Measurements from ENCODE around the gene NOXA1.
"Not testable (repeated sequence)": the region's sequence is repeated elsewhere in the genome, so short reads cannot be mapped to it uniquely, and the experiment has no call there.

The NOXA1 gene

DNA sequence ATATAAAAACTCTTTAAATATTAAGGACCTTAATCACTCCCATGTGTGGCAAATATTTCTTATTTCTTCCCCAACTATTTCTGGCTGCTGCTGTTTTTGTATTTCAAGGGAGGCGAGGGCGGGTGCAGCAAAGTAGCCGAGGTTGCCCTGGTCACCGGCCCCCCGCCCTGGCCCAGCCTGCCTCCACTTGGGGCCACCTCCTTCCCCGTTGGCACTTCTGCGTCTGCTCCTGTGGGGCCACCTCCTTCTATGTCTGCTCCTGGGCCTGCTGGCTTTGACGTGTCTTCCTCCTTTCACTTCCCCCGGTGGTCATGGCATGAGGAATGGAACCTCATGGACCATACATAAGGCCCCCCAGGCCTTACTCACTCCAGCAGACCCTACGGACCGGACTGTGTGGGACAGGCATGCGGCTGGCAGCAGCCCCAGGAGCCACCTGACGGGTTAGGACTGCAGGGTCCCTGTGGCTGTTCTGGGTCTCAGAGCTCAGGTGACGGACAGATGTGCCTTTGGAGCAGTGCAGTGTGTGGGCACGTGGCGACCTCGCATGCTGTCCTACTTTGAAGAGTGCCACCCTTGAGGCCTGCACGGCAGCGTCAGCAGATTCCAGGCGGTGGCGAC lies 23.8 kb downstream of the NOXA1 start:
- Mint-ChIP-seq H3K4me1 (peaks cover 18% of the 10 kb centered on the region), H3K4me3 (no peak overlapping the region), H3K36me3 (ENCODE audit: low read depth) (peaks cover 2% of the 10 kb centered on the region), H3K27ac (no peak overlapping the region), H3K27me3 (peaks cover 20% of the 10 kb centered on the region), H3K9me3 (no peaks in the 10 kb centered on the region)
- ATAC-seq (no peak), DNase-seq (no peak)

DNA sequence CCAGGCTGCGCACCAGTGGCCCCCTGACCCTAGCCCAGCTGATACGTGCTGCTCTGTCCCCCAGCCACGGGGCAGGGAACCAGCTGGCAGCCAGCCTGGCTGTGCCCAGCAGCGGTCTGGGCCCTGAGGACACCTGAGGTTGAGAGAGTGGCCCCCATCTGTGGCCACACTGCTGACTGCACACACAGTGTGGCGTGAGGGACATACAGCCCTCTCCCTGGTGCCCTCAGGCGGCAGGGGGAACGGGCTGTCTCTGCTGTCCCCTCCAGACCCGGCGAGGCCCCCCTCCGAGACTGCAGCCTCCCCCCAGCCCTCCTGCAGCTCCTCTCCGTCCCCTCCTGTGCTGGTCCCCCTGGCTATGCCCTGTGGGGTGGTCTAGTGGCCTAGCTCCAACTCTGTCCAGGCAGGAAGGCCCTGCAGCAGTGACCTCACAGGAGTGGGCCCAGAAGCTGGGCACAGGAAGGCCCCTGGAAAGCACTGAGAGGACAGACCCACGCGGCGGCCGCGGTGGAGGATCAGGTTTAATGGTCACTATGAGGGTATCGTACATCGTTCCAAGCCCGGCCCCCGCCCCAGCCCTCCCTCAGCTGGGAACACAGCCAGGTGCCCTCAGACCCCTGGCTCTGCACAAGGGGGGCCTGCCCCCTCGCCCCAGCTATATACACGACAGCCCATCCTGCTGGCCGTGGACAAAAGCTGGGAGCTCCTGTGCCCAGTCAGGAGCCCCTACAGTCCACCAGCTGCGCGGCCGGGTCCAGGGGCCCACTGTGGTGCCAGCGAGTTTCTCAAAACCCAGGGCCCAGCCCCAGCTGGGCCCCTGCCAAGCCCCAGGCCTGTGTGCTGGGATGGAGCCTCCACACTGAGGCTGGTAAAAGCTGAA lies 24.8 kb downstream of the NOXA1 start:
- DNase-seq: no peak
- H3K4me1 Mint-ChIP-seq: peaks cover 23% of the 10 kb centered on the region
- H3K36me3 Mint-ChIP-seq (ENCODE audit: low read depth): peaks cover 7% of the 10 kb centered on the region
- H3K4me3 Mint-ChIP-seq: no peak overlapping the region
- no peaks in the 10 kb centered on the region for H3K9me3 Mint-ChIP-seq
- H3K27ac Mint-ChIP-seq: no peak overlapping the region
- no peak for ATAC-seq
- H3K27me3 Mint-ChIP-seq: peaks cover 11% of the 10 kb centered on the region

DNA sequence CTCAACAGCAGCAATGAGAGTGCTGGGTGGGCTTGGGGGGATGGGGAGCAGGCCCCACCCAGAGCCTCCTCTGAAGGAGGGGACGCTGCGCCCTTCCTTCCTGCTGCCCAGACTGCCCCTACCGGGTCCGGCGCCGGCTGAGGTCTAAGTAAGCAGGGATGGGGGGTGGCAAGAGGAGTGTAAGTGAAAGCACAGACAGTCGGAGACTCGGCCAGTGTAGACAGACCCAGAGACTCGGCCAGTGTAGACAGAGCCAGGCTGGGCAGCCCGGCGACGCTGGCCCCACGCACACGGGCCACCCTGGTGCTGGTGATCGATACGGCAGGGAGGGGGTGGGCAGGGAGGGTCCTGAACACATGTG lies 25.4 kb downstream of the NOXA1 start:
- Mint-ChIP-seq H3K27ac (no peak overlapping the region), H3K4me1 (peaks cover 24% of the 10 kb centered on the region), H3K9me3 (no peaks in the 10 kb centered on the region), H3K4me3 (no peak overlapping the region), H3K27me3 (peaks cover 7% of the 10 kb centered on the region), H3K36me3 (ENCODE audit: low read depth) (peaks cover 8% of the 10 kb centered on the region)
- ATAC-seq (no peak), DNase-seq (no peak)

DNA sequence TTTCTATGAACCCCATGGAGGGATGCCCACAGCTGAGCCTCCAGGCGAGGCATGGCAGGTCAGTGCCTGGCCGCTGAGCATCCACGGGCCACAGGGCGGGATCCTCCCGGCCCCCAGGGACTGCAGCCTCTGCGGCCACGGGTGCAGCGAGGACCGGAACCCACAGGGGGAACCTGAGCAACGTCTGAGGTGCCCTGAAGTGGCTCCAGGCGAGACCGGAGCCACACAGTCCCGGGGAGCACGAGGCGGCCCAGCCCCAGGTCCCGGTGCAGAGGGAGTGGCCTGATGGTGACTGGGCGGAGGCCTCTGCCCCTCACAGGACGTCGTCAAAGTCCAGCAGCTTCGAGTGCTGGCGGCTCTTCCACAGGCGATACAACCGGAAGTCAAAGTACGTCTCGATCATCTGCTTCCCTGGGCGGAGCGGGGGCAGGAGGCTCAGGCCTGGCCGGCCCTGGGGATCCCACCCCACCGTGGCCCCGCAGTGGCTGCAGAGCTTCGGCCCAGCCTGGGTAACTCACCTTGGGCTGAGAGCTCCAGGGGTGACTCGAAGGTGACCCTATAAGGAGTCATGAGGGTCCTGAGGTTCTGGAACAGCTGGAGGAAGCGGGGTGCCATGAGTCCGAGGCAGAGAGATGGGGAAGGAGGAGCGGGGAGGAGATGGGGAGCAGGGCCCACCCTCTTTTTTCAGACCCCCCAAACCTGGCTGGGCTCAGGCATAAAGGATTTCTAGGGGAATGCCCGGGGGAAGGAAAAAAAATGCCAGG lies 26.1 kb downstream of the NOXA1 start:
- Mint-ChIP-seq H3K36me3 (ENCODE audit: low read depth) (peaks cover 11% of the 10 kb centered on the region), H3K9me3 (no peaks in the 10 kb centered on the region), H3K4me3 (no peak overlapping the region), H3K27ac (no peak overlapping the region), H3K4me1 (peaks cover 27% of the 10 kb centered on the region), H3K27me3 (peaks cover 4% of the 10 kb centered on the region)
- ATAC-seq (no peak), DNase-seq (no peak)

DNA sequence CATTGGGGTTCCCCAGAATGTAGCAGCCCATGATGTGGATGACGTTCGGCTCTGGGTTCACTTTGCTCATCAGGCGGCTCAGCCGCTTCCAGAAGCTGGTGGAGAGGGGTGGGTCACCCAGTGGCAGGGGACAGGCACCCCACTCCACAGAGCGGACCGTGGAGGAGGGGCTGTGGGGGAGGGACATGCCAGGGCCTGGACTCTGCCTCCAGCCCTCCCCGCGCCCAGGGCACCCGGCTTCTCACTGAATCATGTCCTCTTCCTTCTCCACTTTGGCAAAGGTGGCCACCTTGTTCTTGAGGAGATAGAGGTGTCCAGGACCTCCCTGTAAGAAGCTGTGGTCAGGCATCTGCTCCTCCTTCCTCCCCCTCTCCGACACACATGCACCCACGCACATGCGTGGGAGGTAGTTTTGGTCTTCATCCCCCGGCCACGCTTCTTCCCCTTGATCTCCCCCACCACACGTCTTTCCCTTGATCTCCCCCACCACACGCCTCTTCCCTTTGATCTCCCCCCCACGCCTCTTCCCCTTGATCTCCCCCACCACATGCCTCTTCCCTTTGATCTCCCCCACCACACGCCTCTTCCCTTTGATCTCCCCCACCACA lies 26.8 kb downstream of the NOXA1 start:
- no peaks in the 10 kb centered on the region for H3K9me3 Mint-ChIP-seq
- H3K36me3 Mint-ChIP-seq (ENCODE audit: low read depth): peaks cover 13% of the 10 kb centered on the region
- no peak overlapping the region for H3K4me3 Mint-ChIP-seq
- peaks cover 31% of the 10 kb centered on the region for H3K4me1 Mint-ChIP-seq
- DNase-seq: no peak
- H3K27ac Mint-ChIP-seq: no peak overlapping the region
- H3K27me3 Mint-ChIP-seq: no peaks in the 10 kb centered on the region
- ATAC-seq: no peak

DNA sequence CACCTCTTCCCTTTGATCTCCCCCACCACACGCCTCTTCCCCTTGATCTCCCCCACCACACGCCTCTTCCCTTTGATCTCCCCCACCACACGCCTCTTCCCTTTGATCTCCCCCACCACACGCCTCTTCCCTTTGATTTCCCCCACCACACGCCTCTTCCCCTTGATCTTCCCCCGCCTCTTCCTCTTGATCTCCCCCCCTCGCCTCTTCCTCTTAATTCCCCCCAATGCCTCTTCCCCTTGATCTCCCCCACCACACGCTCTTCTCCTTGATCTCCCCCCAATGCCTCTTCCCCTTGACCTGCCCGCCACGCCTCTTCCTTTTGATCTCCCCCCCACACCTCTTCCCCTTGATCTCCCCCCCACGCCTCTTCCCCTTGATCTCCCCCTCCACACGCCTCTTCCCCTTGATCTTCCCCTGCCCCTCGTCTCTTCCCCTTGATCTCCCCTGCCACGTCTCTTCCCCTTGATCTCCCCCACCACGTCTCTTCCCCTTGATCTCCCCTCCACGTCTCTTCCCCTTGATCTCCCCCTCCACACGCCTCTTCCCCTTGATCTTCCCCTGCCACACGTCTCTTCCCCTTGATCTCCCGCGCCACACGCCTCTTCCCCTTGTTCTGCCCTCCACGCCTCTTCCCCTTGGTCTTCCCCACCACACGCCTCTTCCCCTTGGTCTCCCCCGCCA lies 27.5 kb downstream of the NOXA1 start:
- DNase-seq, H3K9me3 Mint-ChIP-seq, H3K27me3 Mint-ChIP-seq, H3K4me3 Mint-ChIP-seq, ATAC-seq, H3K27ac Mint-ChIP-seq: not testable (repeated sequence)
- H3K4me1 Mint-ChIP-seq: peaks cover 26% of the 10 kb centered on the region
- H3K36me3 Mint-ChIP-seq (ENCODE audit: low read depth): peaks cover 16% of the 10 kb centered on the region

DNA sequence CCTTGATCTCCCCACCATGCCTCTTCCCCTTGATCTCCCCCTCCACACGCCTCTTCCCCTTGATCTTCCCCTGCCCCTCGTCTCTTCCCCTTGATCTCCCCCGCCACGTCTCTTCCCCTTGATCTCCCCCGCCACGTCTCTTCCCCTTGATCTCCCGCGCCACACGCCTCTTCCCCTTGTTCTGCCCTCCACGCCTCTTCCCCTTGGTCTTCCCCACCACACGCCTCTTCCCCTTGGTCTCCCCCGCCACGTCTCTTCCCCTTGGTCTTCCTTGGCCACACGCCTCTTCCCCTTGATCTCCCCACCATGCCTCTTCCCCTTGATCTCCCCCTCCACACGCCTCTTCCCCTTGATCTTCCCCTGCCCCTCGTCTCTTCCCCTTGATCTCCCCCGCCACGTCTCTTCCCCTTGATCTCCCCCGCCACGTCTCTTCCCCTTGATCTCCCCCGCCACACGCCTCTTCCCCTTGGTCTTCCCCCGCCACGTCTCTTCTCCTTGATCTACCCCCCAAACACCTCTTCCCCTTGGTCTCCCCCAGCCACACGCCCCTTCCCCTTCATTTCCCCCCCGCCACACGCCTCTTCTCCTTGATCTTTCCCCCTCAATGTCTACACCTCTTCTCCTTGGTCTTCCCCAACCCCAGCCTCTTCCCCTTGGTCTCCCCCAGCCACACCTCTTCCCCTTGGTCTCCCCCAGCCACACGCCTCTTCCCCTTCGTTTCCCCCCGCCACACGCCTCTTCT lies 28.2 kb downstream of the NOXA1 start:
- Mint-ChIP-seq H3K4me1 (peaks cover 29% of the 10 kb centered on the region), H3K36me3 (ENCODE audit: low read depth) (peaks cover 21% of the 10 kb centered on the region)
- DNase-seq, H3K9me3 Mint-ChIP-seq, ATAC-seq, H3K27me3 Mint-ChIP-seq, H3K27ac Mint-ChIP-seq, H3K4me3 Mint-ChIP-seq: not testable (repeated sequence)

DNA sequence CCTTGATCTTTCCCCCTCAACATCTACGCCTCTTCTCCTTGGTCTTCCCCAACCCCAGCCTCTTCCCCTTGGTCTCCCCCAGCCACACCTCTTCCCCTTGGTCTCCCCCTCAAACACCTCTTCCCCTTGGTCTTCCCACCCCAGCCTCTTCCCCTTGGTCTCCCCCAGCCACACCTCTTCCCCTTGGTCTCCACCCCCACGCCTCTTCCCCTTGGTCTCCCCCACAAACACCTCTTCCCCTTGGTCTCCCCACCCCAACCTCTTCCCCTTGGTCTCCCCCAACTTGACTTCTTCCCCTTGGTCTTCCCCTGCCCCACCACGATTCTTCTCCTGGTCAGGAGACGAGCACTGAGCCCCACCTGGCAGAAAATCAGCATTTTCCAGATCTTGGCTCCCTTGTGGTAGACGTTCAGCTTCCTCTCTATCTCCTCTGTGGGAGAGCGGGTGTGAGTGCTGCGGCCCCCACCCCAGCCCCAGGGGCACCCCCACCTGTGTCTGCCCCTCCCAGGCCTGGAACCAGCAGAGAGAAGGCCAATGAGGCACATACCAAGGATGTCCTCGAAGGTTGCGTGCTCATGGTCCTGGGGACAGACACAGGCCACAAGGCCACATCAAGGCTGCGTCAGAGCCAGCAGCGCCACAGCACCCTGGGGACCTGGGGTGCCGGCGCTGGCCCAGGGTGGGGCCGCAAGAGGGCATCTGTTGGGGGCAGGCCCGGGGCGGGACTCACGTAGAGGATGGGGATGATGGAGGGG lies 29.0 kb downstream of the NOXA1 start:
- peaks cover 21% of the 10 kb centered on the region for H3K36me3 Mint-ChIP-seq (ENCODE audit: low read depth)
- H3K4me1 Mint-ChIP-seq: peaks cover 34% of the 10 kb centered on the region
- DNase-seq (no peak), ATAC-seq (no peak)
- no peaks in the 10 kb centered on the region for H3K27me3 Mint-ChIP-seq
- H3K4me3 Mint-ChIP-seq: no peak overlapping the region
- H3K27ac Mint-ChIP-seq: no peak overlapping the region
- H3K9me3 Mint-ChIP-seq: no peaks in the 10 kb centered on the region

DNA sequence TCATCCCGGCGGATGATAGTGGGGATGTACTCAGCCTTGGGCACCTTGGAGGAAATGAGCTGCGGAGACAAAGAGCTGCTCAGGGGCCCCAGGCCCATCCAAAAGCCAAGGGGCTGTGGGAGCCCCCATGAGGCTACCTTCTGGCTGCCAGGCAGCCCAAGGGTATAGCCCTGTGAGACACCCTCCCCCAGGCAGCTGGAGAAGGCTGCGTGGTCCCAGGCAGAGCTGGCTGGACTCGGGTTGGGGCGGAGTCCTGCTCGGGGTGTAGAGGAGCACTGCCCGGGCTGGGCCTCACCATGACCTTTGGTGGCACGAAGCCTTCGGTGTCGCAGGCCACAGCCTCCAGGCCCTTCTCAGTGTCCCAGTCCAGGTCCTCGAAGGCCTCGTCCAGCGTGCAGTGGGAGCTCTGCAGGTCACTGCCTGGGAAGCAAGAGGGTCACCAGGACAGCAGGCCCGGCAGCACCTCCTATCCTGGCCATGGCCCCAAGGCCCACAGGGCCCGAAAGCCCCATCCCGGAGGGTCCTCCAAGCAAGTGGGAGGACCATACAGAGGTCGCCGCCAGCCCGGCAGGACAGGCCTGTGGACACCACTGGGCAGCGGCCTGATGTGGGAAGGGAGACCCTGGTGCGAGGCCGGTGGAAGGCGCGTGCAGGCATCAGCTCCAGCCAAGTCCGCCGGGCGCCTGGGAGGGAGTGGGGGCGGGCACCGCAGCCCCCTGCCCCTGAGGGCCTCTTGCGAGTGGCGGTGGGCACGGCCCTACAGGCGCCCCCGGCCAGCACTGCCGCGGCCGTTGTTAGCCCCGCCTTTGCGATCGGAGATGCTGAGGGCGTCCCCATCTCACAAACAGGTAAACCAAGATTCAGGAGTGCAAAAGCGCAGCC lies 29.8 kb downstream of the NOXA1 start:
- H3K27me3 Mint-ChIP-seq: no peaks in the 10 kb centered on the region
- ATAC-seq: no peak
- no peak overlapping the region for H3K4me3 Mint-ChIP-seq
- peaks cover 32% of the 10 kb centered on the region for H3K4me1 Mint-ChIP-seq
- peaks cover 21% of the 10 kb centered on the region for H3K36me3 Mint-ChIP-seq (ENCODE audit: low read depth)
- DNase-seq: no peak
- no peaks in the 10 kb centered on the region for H3K9me3 Mint-ChIP-seq
- no peak overlapping the region for H3K27ac Mint-ChIP-seq

DNA sequence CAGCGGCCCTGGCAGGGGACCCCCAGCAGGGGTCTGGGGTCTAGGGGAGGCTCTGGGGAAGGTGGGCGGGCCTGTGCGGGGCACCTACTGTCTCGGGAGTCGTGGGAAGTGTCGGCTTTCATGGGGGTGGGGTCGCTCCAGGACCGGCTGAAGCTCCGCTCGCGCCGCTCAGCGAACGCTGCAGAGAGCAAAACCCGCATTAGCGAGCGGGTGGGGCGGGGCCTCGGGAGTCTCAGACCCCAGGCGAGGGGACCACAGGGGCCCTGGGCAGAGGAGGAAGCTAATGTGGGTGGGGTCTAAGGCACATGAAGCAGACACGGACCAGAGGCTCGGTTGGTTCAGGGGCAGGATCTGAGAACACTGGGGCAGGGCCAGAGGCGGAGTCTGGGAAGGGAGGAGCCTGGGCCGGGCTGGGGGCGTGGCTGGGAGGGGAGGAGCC lies 30.5 kb downstream of the NOXA1 start:
- H3K9me3 Mint-ChIP-seq: no peaks in the 10 kb centered on the region
- peaks cover 21% of the 10 kb centered on the region for H3K36me3 Mint-ChIP-seq (ENCODE audit: low read depth)
- H3K4me1 Mint-ChIP-seq: peaks cover 32% of the 10 kb centered on the region
- H3K4me3 Mint-ChIP-seq: no peak overlapping the region
- DNase-seq (peak; percentile 64), ATAC-seq (peak; percentile 47)
- H3K27me3 Mint-ChIP-seq: no peaks in the 10 kb centered on the region
- H3K27ac Mint-ChIP-seq: no peak overlapping the region

DNA sequence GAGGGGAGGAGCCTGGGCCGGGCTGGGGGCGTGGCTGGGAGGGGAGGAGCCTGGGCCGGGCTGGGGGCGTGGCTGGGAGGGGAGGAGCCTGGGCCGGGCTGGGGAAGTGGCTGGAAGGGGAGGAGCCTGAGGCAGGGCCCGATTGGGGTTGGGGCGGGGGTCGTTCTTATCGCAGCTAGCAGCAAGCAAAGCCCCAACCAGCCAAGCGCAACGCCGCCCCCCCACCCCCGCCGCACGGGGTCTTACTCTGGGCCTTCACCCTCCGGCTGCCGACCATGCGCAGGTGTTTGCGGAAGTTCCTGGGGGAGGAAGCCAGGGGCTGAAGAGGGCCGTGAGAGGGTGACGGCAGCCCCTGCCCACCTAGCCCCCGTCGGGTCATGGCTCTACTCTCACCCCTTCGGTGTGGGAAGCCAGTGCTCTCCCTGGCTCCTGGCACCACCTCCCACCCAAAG lies 31.0 kb downstream of the NOXA1 start:
- Mint-ChIP-seq H3K36me3 (ENCODE audit: low read depth) (peaks cover 21% of the 10 kb centered on the region), H3K4me3 (no peak overlapping the region), H3K27ac (no peak overlapping the region), H3K27me3 (no peaks in the 10 kb centered on the region), H3K4me1 (peaks cover 32% of the 10 kb centered on the region), H3K9me3 (no peaks in the 10 kb centered on the region)
- DNase-seq (peak; percentile 45), ATAC-seq (no peak)

DNA sequence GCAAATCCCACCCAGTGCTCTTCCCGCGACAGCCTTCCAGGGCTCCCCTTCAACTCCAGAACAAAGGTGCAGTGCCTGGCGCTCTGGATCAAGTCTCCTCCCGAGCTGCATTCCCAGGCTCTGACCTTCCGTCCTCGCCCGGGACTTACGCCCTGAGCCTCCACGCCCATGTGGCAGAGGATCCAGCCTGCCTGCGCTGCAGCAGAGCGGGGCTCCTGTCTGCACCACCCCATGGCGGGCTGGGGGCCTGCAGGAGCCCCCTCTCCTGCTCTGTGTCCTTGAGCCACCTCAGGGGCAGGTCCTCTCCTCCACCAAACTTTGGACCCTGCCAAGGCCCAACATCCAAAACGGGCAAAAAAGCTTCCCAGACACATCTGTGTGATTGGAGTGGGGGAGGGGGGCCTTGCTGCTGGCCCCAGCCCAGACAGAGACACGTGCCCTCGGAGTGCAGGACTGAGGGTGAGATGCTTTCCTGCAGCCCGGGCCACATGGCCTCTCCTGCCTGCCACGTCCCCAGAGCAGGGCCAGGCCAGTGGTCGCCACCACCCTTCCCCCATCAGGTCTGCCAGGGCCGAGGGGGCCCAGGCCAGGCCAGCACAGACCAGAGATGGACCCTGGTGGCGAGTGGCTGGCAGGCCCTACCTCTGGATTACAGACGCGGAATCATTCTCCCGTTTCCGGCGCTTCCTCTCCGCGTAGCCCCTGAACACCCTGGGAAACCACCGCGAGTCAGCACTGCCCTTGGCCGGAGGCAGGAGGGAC lies 31.6 kb downstream of the NOXA1 start:
- Mint-ChIP-seq H3K36me3 (ENCODE audit: low read depth) (peaks cover 21% of the 10 kb centered on the region), H3K27ac (no peak overlapping the region), H3K4me3 (no peak overlapping the region), H3K27me3 (no peaks in the 10 kb centered on the region), H3K4me1 (peaks cover 36% of the 10 kb centered on the region), H3K9me3 (no peaks in the 10 kb centered on the region)
- no peak for DNase-seq
- no peak for ATAC-seq
